ACC112 (cell line): Measurements from ENCODE around the gene GABRP.
"Not testable (repeated sequence)": the region's sequence is repeated elsewhere in the genome, so short reads cannot be mapped to it uniquely, and the experiment has no call there.

ENCODE experiments used
- H2AFZ ChIP-seq: fragments of 200-600 bp; sonication (generic); one replicate; pipeline ENCODE4 v1.6.0; 2017; ENCODE audit warnings: antibody characterized with exemption, low read length; ENCODE audit not compliant: unreplicated experiment
- H3K27ac ChIP-seq: fragments of 200-600 bp; sonication (generic); 2 replicates; pipeline ENCODE4 v1.5.1; 2014; ENCODE audit warnings: low read depth, mild to moderate bottlenecking, antibody characterized with exemption, low read length, moderate library complexity
- H3K27me3 ChIP-seq: fragments of 200-600 bp; sonication (generic); 2 replicates; pipeline ENCODE4 v1.6.1; 2014; ENCODE audit warnings: mild to moderate bottlenecking, antibody characterized with exemption, low read length, moderate library complexity, mixed read lengths; ENCODE audit not compliant: insufficient read depth
- H3K36me3 ChIP-seq: fragments of 200-600 bp; sonication (generic); 2 replicates; pipeline ENCODE4 v1.6.1; 2016; ENCODE audit warnings: mild to moderate bottlenecking, antibody characterized with exemption, low read length, moderate library complexity, mixed read lengths; ENCODE audit not compliant: insufficient read depth
- H3K4me1 ChIP-seq: fragments of 200-600 bp; sonication (generic); one replicate; pipeline ENCODE4 v1.6.1; 2016; ENCODE audit warnings: low read length, mixed read lengths; ENCODE audit not compliant: insufficient read depth, unreplicated experiment, control insufficient read depth
- H3K4me3 ChIP-seq: fragments of 200-600 bp; sonication (generic); 2 replicates; pipeline ENCODE4 v1.5.1; 2014; ENCODE audit warnings: mild to moderate bottlenecking, low read depth, low read length
- H3K79me2 ChIP-seq: fragments of 200-600 bp; sonication (generic); one replicate; pipeline ENCODE4 v1.6.0; 2016; ENCODE audit warnings: low read length; ENCODE audit not compliant: control insufficient read depth, unreplicated experiment, insufficient read depth

Gene GABRP

GRCh38 chr5:170754508-170754907 is 29.0 kb upstream of the GABRP start:
- not testable (repeated sequence) for H3K79me2 ChIP-seq, H2AFZ ChIP-seq, H3K36me3 ChIP-seq, H3K4me1 ChIP-seq, H3K27ac ChIP-seq, H3K4me3 ChIP-seq
- peaks cover 25% of the 10 kb centered on the region for H3K27me3 ChIP-seq

GRCh38 chr5:170755679-170756456 is 27.7 kb upstream of the GABRP start:
- no peaks in the 10 kb centered on the region for H3K36me3 ChIP-seq
- H3K27me3 ChIP-seq, result peaks cover 12% of the 10 kb centered on the region
- no peak overlapping the region for H3K4me3 ChIP-seq
- H2AFZ ChIP-seq, result no peak overlapping the region
- H3K4me1 ChIP-seq, result no peaks in the 10 kb centered on the region
- H3K79me2 ChIP-seq, result no peaks in the 10 kb centered on the region
- H3K27ac ChIP-seq, result no peak overlapping the region

- H3K27me3 ChIP-seq, result 0 out of 2 replicates have a peak, but pooled peaks cover 4% of the 10 kb centered on the region
- H3K4me3 ChIP-seq, result no peak overlapping the region
- H3K27ac ChIP-seq, result no peak overlapping the region
- no peaks in the 10 kb centered on the region for H3K36me3 ChIP-seq
- H3K4me1 ChIP-seq, result no peaks in the 10 kb centered on the region
- H3K79me2 ChIP-seq, result no peaks in the 10 kb centered on the region
- H2AFZ ChIP-seq, result no peak overlapping the region
Measured at GRCh38 chr5:170756691-170757090, 26.8 kb upstream of the GABRP start.

GRCh38 chr5:170757182-170757601 is 26.3 kb upstream of the GABRP start:
- H3K36me3 ChIP-seq, result no peaks in the 10 kb centered on the region
- H3K4me3 ChIP-seq, result no peak overlapping the region
- no peak overlapping the region for H2AFZ ChIP-seq
- H3K27ac ChIP-seq, result no peak overlapping the region
- 0 out of 2 replicates have a peak, but pooled peaks cover 4% of the 10 kb centered on the region for H3K27me3 ChIP-seq
- H3K79me2 ChIP-seq, result no peaks in the 10 kb centered on the region
- no peaks in the 10 kb centered on the region for H3K4me1 ChIP-seq

GRCh38 chr5:170757669-170758068 is 25.9 kb upstream of the GABRP start:
- Histone ChIP-seq H3K27me3 (0 out of 2 replicates have a peak, but pooled peaks cover 1% of the 10 kb centered on the region), H2AFZ (no peak overlapping the region), H3K79me2 (no peaks in the 10 kb centered on the region), H3K4me3 (no peak overlapping the region), H3K27ac (no peak overlapping the region), H3K36me3 (no peaks in the 10 kb centered on the region), H3K4me1 (no peaks in the 10 kb centered on the region)

- Histone ChIP-seq H3K4me1 (no peaks in the 10 kb centered on the region), H3K79me2 (no peaks in the 10 kb centered on the region), H3K4me3 (no peak overlapping the region), H3K36me3 (no peaks in the 10 kb centered on the region), H2AFZ (no peak overlapping the region), H3K27me3 (no peaks in the 10 kb centered on the region), H3K27ac (no peak overlapping the region)
Measured at GRCh38 chr5:170758481-170758880, 25.0 kb upstream of the GABRP start.

- Histone ChIP-seq H3K27me3 (no peaks in the 10 kb centered on the region), H3K36me3 (no peaks in the 10 kb centered on the region), H3K4me1 (no peaks in the 10 kb centered on the region), H3K4me3 (no peak overlapping the region), H3K27ac (no peak overlapping the region), H3K79me2 (no peaks in the 10 kb centered on the region), H2AFZ (no peak overlapping the region)
Measured at GRCh38 chr5:170760113-170760512, 23.4 kb upstream of the GABRP start.

GRCh38 chr5:170761048-170761707 is 22.3 kb upstream of the GABRP start:
- H3K27ac ChIP-seq, result no peak overlapping the region
- no peaks in the 10 kb centered on the region for H3K79me2 ChIP-seq
- no peaks in the 10 kb centered on the region for H3K27me3 ChIP-seq
- H3K4me1 ChIP-seq, result no peaks in the 10 kb centered on the region
- no peak overlapping the region for H3K4me3 ChIP-seq
- no peaks in the 10 kb centered on the region for H3K36me3 ChIP-seq
- H2AFZ ChIP-seq, result no peak overlapping the region

- Histone ChIP-seq H2AFZ (no peak overlapping the region), H3K27me3 (no peaks in the 10 kb centered on the region), H3K27ac (no peak overlapping the region), H3K36me3 (no peaks in the 10 kb centered on the region), H3K4me3 (no peak overlapping the region), H3K79me2 (no peaks in the 10 kb centered on the region), H3K4me1 (no peaks in the 10 kb centered on the region)
Measured at GRCh38 chr5:170761708-170762066, 21.8 kb upstream of the GABRP start.

GRCh38 chr5:170762298-170762697 is 21.2 kb upstream of the GABRP start:
- H3K79me2 ChIP-seq, H3K4me1 ChIP-seq, H3K27me3 ChIP-seq, H3K36me3 ChIP-seq, H3K27ac ChIP-seq, H2AFZ ChIP-seq, H3K4me3 ChIP-seq: not testable (repeated sequence)

GRCh38 chr5:170765868-170766267 is 17.7 kb upstream of the GABRP start:
- not testable (repeated sequence) for H3K27ac ChIP-seq, H3K36me3 ChIP-seq, H3K4me1 ChIP-seq, H3K4me3 ChIP-seq, H3K79me2 ChIP-seq, H2AFZ ChIP-seq
- H3K27me3 ChIP-seq, result peaks cover 22% of the 10 kb centered on the region
